SU-DHL-6 (cell line): ENCODE data around the gene DOCK1.

Source experiments
- CTCF ChIP-seq: fragments of 200-600 bp; sonication (generic); IDR thresholded peaks from one replicate; pipeline ENCODE4 v1.5.1; 2017; ENCODE audit warnings: antibody characterized with exemption, mild to moderate bottlenecking, low read length, moderate library complexity; ENCODE audit not compliant: insufficient read depth, poor library complexity, severe bottlenecking
- EZH2phosphoT487 ChIP-seq: fragments of 200-600 bp; sonication (generic), shearing (Covaris generic); conservative IDR thresholded peaks from 2 replicates; pipeline ENCODE4 v1.6.1; 2018; ENCODE audit warnings: mild to moderate bottlenecking, antibody characterized with exemption, low read length, moderate library complexity, mixed read lengths

- TF ChIP-seq EZH2phosphoT487 (no peak), CTCF (no peak)
Observed at GRCh38 chr10:127392351-127393235, 487.4 kb downstream of the DOCK1 start.
